Measurements from ENCODE around the gene ILRUN. TPM values are rescaled to one million over a fixed set of nuclear protein-coding genes. Genes with fewer than 3 reads are reported as not detected.

Gene ILRUN
- total and polyA plus RNA-seq, 9 of the 15 experiments (the other 6 are each of a cell fraction or from before 2014, with no cell fraction given), result 24.9 to 78.9 (median 53.4) TPM

DNA sequence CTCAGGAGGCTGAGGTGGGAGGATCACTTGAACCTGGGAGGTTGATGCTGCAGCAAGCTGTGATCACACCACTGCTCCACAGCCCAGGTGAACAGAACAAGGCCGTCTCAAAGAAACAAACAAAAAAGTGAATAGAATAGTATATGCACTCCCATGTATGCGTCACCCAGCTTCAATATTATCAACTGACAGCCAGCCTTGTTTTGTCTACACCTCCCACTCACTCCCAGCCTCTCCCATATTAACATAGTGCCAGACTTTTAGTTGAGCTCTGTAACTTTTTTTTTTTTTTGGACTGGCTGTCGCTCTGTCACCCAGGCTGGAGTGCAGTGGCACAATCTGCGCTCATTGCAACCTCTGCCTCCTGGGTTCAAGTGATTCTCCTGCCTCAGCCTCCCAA, 18.1 kb upstream of the ILRUN start (continued):
- TF ChIP-seq, protein P1, sequence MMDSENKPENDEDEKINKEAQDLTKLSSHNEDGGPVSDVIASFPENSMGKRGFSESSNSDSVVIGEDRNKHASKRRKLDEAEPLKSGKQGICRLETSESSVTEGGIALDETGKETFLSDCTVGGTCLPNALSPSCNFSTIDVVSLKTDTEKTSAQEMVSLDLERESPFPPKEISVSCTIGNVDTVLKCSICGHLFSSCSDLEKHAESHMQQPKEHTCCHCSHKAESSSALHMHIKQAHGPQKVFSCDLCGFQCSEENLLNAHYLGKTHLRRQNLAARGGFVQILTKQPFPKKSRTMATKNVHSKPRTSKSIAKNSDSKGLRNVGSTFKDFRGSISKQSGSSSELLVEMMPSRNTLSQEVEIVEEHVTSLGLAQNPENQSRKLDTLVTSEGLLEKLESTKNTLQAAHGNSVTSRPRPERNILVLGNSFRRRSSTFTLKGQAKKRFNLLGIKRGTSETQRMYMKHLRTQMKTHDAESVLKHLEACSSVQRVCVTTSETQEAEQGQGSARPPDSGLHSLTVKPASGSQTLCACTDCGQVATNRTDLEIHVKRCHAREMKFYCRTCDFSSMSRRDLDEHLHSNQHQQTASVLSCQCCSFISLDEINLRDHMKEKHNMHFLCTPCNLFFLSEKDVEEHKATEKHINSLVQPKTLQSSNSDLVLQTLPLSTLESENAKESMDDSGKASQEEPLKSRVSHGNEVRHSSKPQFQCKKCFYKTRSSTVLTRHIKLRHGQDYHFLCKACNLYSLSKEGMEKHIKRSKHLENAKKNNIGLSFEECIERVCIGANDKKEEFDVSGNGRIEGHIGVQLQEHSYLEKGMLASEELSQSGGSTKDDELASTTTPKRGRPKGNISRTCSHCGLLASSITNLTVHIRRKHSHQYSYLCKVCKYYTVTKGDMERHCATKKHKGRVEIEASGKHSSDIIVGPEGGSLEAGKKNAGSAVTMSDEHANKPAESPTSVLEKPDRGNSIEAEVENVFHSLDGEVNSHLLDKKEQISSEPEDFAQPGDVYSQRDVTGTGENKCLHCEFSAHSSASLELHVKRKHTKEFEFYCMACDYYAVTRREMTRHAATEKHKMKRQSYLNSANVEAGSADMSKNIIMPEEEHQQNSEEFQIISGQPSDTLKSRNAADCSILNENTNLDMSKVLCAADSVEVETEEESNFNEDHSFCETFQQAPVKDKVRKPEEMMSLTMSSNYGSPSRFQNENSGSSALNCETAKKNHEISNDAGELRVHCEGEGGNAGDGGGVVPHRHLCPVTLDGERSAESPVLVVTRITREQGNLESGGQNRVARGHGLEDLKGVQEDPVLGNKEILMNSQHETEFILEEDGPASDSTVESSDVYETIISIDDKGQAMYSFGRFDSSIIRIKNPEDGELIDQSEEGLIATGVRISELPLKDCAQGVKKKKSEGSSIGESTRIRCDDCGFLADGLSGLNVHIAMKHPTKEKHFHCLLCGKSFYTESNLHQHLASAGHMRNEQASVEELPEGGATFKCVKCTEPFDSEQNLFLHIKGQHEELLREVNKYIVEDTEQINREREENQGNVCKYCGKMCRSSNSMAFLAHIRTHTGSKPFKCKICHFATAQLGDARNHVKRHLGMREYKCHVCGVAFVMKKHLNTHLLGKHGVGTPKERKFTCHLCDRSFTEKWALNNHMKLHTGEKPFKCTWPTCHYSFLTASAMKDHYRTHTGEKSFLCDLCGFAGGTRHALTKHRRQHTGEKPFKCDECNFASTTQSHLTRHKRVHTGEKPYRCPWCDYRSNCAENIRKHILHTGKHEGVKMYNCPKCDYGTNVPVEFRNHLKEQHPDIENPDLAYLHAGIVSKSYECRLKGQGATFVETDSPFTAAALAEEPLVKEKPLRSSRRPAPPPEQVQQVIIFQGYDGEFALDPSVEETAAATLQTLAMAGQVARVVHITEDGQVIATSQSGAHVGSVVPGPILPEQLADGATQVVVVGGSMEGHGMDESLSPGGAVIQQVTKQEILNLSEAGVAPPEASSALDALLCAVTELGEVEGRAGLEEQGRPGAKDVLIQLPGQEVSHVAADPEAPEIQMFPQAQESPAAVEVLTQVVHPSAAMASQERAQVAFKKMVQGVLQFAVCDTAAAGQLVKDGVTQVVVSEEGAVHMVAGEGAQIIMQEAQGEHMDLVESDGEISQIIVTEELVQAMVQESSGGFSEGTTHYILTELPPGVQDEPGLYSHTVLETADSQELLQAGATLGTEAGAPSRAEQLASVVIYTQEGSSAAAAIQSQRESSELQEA (IDR thresholded peaks at IDR 0.05; ENCODE audit: low read depth), result no peak
- TF ChIP-seq KDM1A (IDR thresholded peaks at IDR 0.05) (peak; percentile 36 to 39; a peak in 2 of 4 replicates), ARID3A (IDR thresholded peaks at IDR 0.05; ENCODE audit: borderline replicate concordance, low read depth, low read length) (0 out of 2 replicates have a peak, but pooled peaks have one; percentile 51), MNT (conservative IDR thresholded peaks at IDR 0.05) (no peak), RBM34 (IDR thresholded peaks at IDR 0.05; ENCODE audit: borderline replicate concordance, insufficient read depth, low read length) (no peak), RERE (CRISPR knock-in tag; IDR thresholded peaks at IDR 0.05; ENCODE audit: borderline replicate concordance) (no peak), MEIS2 (IDR thresholded peaks at IDR 0.05; ENCODE audit: partially characterized antibody) (peak; percentile 74)
- TF ChIP-seq, protein P2, sequence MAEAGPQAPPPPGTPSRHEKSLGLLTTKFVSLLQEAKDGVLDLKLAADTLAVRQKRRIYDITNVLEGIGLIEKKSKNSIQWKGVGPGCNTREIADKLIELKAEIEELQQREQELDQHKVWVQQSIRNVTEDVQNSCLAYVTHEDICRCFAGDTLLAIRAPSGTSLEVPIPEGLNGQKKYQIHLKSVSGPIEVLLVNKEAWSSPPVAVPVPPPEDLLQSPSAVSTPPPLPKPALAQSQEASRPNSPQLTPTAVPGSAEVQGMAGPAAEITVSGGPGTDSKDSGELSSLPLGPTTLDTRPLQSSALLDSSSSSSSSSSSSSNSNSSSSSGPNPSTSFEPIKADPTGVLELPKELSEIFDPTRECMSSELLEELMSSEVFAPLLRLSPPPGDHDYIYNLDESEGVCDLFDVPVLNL (CRISPR knock-in tag; IDR thresholded peaks at IDR 0.05; ENCODE audit: low read depth), result no peak

All from K562 (cell line).